HG03196 (cell line): ENCODE data around the gene RAPGEF6.
"Not testable (repeated sequence)": the region's sequence is repeated elsewhere in the genome, so short reads cannot be mapped to it uniquely, and the experiment has no call there.

ENCODE experiments used
- ATAC-seq: cut with Tn5 transposase; IDR thresholded peaks from one replicate; pipeline ENCODE4 v1.9.1; 2021; ENCODE audit not compliant: unreplicated experiment

Gene RAPGEF6

GRCh38 chr5:131610198-131611063 lies 24.6 kb downstream of the RAPGEF6 start:
- no peak for ATAC-seq

GRCh38 chr5:131609774-131610173 lies 25.3 kb downstream of the RAPGEF6 start:
- ATAC-seq, result no peak

DNA sequence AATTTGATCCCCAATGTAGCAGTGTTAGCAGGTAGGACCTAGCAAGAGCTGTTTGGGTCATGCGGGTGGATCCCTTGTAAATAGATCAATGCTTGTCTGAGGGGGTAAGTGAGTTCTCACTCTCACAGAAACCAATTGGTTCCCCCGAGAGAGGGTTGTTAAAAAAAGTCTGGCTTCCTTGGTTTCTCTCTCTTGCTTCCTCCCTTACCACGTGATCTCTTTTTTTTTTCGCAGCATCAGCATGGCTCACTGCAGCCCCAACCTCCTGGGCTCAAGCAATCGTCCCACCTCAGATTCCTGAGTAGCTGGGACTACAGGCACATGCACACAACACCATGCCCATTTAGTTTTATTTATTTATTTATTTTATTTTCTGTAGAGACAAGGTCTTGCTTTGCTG lies 26.4 kb downstream of the RAPGEF6 start:
- ATAC-seq, result no peak

DNA sequence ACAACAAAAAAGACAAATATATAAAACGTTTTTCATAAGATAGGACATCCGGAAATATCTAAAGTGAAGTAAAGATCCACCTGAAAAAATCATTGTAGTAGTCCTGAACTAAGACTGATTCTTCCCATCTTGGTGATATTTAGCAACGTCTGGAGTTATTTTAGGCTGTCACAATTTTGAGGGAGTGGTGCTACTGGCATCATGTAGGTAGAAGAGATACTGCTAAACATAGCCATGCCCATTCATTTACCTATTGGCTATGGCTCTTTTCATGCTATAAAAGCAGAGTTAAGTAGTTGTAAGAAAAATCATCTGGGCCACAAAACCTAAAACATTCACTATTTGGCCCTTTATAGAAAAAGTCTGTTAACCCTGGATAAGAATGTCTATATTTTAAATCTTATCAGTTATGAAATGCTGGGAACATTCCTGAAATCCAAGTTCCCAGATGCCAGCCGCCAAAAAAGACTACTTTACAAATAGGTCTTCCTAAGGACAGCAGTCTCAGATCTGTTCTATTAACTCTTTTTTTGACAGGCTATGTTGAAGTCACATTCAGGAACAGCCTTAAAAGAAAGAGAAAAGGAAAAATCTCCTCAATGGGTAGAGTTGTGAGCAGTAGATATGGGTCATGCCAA lies 27.0 kb downstream of the RAPGEF6 start:
- no peak for ATAC-seq

DNA sequence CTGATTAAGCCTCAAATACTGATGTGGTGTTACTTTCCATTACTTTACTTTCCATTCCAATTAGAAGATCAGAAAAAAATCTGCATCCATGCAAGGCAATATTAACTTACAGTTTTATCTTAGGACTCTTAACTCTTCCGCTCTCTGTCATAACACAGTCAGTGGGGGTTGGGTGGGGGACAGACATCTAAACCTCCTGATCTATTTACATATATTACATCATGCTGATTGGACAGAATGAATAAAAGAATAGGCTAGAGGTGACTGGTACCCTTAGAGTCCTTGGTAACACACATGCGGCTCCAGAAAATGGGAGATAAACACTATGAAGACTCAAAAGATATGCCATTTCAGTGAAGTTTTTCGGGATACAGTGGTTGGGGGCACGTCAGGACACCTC lies 27.6 kb downstream of the RAPGEF6 start:
- no peak for ATAC-seq

DNA sequence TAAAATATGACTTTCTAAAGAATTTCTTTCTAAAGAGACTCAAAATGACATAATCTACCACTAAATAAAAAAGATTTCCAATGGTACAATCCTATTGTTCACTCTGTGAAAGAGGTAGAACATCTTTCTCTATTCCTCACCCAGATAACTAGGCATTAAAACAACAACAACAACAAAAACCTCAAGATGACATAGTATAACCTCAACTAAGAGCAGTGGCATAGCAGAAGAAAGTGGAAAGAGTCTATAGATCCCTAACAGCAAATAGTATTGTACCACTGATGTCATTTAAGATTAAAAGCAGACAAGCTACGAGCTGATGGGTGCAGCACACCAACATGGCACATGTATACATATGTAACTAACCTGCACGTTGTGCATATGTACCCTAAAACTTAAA lies 29.9 kb downstream of the RAPGEF6 start:
- no peak for ATAC-seq

GRCh38 chr5:131595088-131596033 lies 39.7 kb downstream of the RAPGEF6 start:
- ATAC-seq, result peak; percentile 63

DNA sequence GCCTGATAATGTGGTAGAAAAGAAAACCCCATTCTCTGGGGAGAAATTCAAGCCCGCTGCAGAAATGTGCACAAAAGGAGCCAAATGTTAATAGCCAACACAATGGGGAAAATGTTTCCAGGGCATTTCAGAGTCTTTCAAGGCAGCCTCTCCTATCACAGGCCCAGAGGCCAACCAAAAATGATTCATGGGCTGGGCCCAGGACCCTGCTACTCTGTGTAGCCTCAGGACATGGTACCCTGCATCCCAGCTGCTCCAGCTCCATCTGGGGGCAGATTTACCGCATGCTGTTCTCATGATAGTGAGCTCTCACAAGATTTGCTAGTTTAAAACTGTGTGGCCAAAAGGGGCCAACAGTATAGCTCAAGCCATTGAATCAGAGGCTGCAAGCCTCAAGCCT lies 41.1 kb downstream of the RAPGEF6 start:
- no peak for ATAC-seq

DNA sequence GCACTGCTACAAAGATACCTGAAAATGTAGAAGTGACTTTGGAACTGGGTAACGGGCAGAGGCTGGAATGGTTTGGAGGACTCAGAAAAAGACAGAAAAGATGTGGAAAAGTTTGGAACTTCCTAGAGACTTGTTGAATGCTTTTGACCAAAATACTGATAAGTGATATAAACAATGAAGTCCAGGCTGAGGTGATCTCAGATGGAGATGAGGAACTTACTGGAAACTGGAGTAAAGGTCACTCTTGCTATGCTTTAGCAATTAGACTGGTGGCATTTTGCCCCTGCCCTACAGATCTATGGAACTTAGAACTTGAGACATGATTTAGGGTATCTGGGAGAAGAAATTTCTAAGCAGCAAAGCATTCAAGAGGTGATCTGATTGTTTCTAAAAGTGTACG lies 41.6 kb downstream of the RAPGEF6 start:
- ATAC-seq, result not testable (repeated sequence)

DNA sequence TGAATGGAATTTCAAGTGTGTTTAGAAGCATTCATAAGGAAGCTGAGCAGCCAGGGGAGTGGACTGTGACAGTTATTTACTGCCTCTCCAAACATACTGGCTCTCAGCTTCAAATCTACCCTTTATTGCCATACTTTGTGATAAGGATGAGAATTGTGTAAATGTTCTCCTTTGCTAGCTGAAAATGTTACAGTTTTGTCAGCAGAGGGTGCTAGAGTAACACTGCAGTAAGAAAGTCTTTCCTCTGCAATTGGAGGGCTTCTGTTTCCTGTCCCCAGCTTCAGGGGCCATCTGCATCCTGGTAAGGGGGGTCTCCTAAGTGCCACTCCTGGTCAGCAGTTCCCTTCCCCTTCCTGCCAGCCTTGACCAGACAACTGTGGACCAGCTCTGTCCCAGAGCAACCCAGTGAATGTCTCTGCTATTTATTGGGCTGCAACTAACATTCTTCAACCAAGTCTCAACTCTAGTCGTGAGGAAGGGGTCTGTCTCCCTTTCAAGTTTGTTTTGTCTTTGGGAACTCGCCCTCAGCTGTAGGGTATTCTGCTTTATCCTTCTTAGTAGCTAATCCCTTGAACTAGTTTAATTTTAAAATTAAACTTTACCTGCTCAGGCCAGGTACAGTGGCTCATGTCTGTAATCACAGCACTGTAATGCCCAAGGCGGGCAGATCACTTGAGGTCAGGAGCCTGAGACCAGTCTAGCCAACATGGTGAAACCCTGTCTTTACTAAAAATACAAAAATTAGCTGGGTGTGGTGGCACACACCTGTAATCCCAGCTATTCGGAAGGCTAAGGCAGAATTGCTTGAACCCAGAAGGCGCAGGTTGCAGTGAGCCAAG lies 45.3 kb downstream of the RAPGEF6 start:
- ATAC-seq, result peak; percentile 58

GRCh38 chr5:131587541-131587940 lies 47.5 kb downstream of the RAPGEF6 start:
- no peak for ATAC-seq

DNA sequence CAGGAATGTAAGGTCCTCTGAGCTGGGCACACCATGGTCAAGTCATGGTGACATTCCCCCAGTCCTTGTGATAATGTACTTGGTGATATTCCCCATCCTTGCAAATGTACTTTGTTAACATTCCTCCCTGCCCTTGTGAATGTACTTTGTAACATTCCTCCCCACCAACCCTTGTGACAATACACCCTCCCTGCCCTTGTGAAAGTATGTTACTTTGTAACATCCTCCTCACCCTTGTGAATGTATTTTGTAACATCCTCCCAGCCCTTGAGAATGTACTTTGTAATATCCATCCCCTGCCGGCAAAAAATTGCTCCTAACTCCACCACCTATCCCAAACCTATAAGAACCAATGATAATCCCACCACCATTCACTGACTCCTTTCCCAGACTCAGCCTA lies 53.3 kb downstream of the RAPGEF6 start:
- no peak for ATAC-seq

DNA sequence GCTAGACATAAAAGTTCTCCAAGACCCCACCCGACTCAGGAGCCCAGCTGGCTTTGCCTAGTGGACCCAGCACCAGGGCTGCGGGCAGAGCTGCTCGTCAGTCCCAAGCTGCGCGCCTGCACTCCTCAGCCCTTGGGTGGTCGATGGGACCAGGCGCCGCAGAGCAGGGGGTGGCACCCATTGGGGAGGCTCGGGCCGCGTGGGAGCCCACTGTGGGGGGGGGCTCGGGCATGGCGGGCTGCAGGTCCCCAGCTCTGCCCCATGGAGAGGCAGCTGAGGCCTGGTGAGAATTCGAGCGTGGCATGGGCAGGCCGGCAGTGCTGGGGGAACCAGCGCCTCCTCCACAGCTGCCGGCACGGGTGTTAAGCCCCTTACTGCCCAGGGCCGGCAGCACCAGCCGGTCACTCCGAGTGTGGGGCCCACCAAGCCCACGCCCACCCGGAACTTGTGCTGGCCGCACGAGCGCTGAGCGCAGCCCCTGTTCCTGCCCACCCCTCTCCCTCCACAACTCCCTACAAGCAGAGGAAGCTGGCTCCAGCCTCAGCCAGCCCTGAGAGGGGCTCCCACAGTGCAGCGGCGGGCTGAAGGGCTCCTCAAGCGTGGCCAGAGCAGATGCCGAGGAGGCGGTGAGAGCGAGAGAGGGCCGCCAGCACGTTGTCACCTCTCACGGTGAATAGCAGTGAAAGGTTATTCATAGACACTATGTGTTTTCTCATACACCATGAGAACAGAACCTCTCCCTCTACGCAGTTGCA lies 54.9 kb downstream of the RAPGEF6 start:
- ATAC-seq, result no peak

GRCh38 chr5:131575660-131576227 lies 59.3 kb downstream of the RAPGEF6 start:
- ATAC-seq, result no peak

DNA sequence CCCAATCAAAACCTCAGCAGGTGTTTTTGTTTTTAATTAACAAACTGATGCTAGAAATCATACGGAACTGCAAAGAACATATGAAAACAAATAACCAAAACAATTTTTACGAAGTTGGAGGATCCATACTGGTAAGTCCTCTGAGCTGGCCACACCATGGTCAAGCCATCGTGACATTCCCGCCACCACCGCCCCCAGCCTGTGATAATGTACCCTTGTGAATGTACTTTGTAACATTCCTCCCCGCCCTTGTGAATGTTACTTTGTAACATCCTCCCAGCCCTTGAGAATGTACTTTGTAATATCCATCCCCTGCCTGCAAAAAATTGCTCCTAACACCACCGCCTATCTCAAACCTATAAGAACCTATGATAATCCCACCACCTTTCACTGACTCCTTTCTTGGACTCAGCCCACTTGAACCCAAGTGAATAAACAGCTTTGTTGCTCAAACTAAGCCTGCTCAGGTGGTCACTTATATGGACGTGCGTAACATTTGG lies 63.3 kb downstream of the RAPGEF6 start:
- no peak for ATAC-seq

- ATAC-seq, result no peak
These were observed 64.3 kb downstream of the RAPGEF6 start for GRCh38 chr5:131570757-131571156.

- no peak for ATAC-seq
These were observed 70.8 kb downstream of the RAPGEF6 start for GRCh38 chr5:131564229-131564652.

- ATAC-seq, result no peak
These were observed 71.4 kb downstream of the RAPGEF6 start for GRCh38 chr5:131563434-131564228.
